Trophoblast cell (in vitro differentiated cells and primary cell): ENCODE data around the gene ACTR5.

Experiments
- DNase-seq, 2 donors: peaks; one replicate each; pipeline ENCODE4 v3.0.0-alpha.2; 2016
- H2AFZ ChIP-seq: 2 replicates; pipeline ENCODE4 v1.6.1; 2013; ENCODE audit warnings: low read length, moderate library complexity, mild to moderate bottlenecking; ENCODE audit not compliant: insufficient read depth, poor library complexity
- H2AK5ac ChIP-seq: 2 replicates; pipeline ENCODE4 v1.6.1; 2013; ENCODE audit warnings: mild to moderate bottlenecking, low read length
- H2BK120ac ChIP-seq: 2 replicates; pipeline ENCODE4 v1.6.1; 2013; ENCODE audit warnings: low read length, mild to moderate bottlenecking, moderate library complexity; ENCODE audit not compliant: insufficient read depth, poor library complexity
- H2BK12ac ChIP-seq: 2 replicates; pipeline ENCODE4 v1.6.1; 2013; ENCODE audit warnings: mild to moderate bottlenecking, low read length, moderate library complexity
- H2BK5ac ChIP-seq: 2 replicates; pipeline ENCODE4 v1.6.1; 2013; ENCODE audit warnings: low read length, low read depth, moderate library complexity, mild to moderate bottlenecking; ENCODE audit not compliant: poor library complexity
- H3K14ac ChIP-seq: 2 replicates; pipeline ENCODE4 v1.6.1; 2013; ENCODE audit warnings: mild to moderate bottlenecking, low read length
- H3K18ac ChIP-seq: 2 replicates; pipeline ENCODE4 v1.6.1; 2013; ENCODE audit warnings: mild to moderate bottlenecking, low read length
- H3K23ac ChIP-seq: 2 replicates; pipeline ENCODE4 v1.6.1; 2013; ENCODE audit warnings: low read length
- H3K27ac ChIP-seq: 2 replicates; pipeline ENCODE4 v1.5.1; 2013; ENCODE audit warnings: low read depth, mild to moderate bottlenecking, inconsistent platforms, low read length, moderate library complexity
- H3K27me3 ChIP-seq: 2 replicates; pipeline ENCODE4 v1.6.1; 2013; ENCODE audit warnings: inconsistent platforms, mild to moderate bottlenecking, low read length, moderate library complexity; ENCODE audit not compliant: insufficient read depth
- H3K36me3 ChIP-seq, 2 experiments: 1 replicate in 1 of 2; 2 replicates in 1 of 2; pipeline ENCODE4 v1.6.1; 2013; ENCODE audit warnings: low read length in 2 of 2, mild to moderate bottlenecking in 2 of 2, moderate library complexity in 1 of 2; ENCODE audit not compliant: insufficient read depth in 2 of 2, control insufficient read depth in 1 of 2
- H3K4ac ChIP-seq: 2 replicates; pipeline ENCODE4 v1.6.1; 2013; ENCODE audit warnings: low read depth, mild to moderate bottlenecking, low read length, moderate library complexity
- H3K4me1 ChIP-seq, 2 experiments: 1 replicate in 1 of 2; 2 replicates in 1 of 2; pipeline ENCODE4 v1.6.1; 2013; ENCODE audit warnings: low read length in 2 of 2, mild to moderate bottlenecking in 2 of 2, moderate library complexity in 1 of 2; ENCODE audit not compliant: insufficient read depth in 2 of 2, control insufficient read depth in 1 of 2
- H3K4me2 ChIP-seq: 2 replicates; pipeline ENCODE4 v1.6.1; 2013; ENCODE audit warnings: inconsistent platforms, mild to moderate bottlenecking, low read length, moderate library complexity
- H3K4me3 ChIP-seq: 2 replicates; pipeline ENCODE4 v1.5.1; 2013; ENCODE audit warnings: mild to moderate bottlenecking, low read depth, low read length, inconsistent platforms
- H3K79me1 ChIP-seq: one replicate; pipeline ENCODE4 v1.6.1; 2013; ENCODE audit warnings: low read length
- H3K79me2 ChIP-seq: 2 replicates; pipeline ENCODE4 v1.6.1; 2013; ENCODE audit warnings: low read length, mild to moderate bottlenecking; ENCODE audit not compliant: control insufficient read depth, insufficient read depth, poor library complexity
- H3K9ac ChIP-seq: 2 replicates; pipeline ENCODE4 v1.6.1; 2013; ENCODE audit warnings: mild to moderate bottlenecking, low read length
- H3K9me3 ChIP-seq: 2 replicates; pipeline ENCODE4 v1.6.1; 2013; ENCODE audit warnings: low read depth, mild to moderate bottlenecking, control low read depth, inconsistent platforms, low read length; ENCODE audit not compliant: insufficient read depth
- H4K12ac ChIP-seq: 2 replicates; pipeline ENCODE4 v1.6.1; 2013; ENCODE audit warnings: low read depth, mild to moderate bottlenecking, low read length, moderate library complexity
- H4K8ac ChIP-seq: 2 replicates; pipeline ENCODE4 v1.6.1; 2013; ENCODE audit warnings: low read depth, mild to moderate bottlenecking, low read length, moderate library complexity
- H4K91ac ChIP-seq: one replicate; pipeline ENCODE4 v1.6.1; 2013; ENCODE audit warnings: low read depth, mild to moderate bottlenecking, low read length, moderate library complexity
- WGBS: extraction: QIAGEN DNeasy Blood & Tissue Kit; methylation state at CpG from one replicate; pipeline ENCODE4 v1.1.7; 2013; ENCODE audit warnings: missing lambda C conversion rate; ENCODE audit not compliant: insufficient read length, insufficient coverage; ENCODE audit errors: extremely low coverage; 5-methylcytosine and 5-hydroxymethylcytosine counted together

ACTR5 gene

DNA sequence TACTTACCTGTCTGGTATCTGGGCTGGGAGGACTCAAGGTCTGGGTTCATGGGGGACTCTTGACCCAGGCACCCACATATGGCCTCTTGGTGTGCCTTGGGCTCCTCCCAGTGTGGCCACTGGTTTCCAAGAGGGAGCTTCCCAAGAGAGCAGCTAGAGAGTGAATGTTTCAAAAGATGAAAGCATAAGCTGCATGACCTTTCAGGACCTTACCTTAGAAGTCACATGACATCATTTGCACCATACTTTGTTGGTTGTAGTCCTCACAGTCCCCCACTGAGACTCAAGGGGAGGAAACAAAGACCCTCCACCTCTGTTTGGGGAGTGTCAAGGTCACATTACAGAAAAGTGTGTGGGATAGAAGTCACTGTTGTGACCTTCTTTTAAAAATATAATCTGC, 13.9 kb downstream of the ACTR5 start:
- no peak overlapping the region for H2BK5ac ChIP-seq
- H3K14ac ChIP-seq: no peak overlapping the region
- no peak overlapping the region for H3K23ac ChIP-seq
- H3K4ac ChIP-seq: no peak overlapping the region
- no peak overlapping the region for H4K91ac ChIP-seq
- no peak for DNase-seq
- H2AFZ ChIP-seq: no peak overlapping the region
- H4K12ac ChIP-seq: no peak overlapping the region
- H3K4me3 ChIP-seq: no peak overlapping the region
- no peak overlapping the region for H3K18ac ChIP-seq
- peaks cover 2 to 24% of the 10 kb centered on the region in 2 experiments for H3K36me3 ChIP-seq
- no peak overlapping the region for H3K27ac ChIP-seq
- no peak overlapping the region for H4K8ac ChIP-seq
- H3K9ac ChIP-seq: no peak overlapping the region
- no peak overlapping the region for H3K4me2 ChIP-seq
- H3K27me3 ChIP-seq: no peaks in the 10 kb centered on the region
- H3K79me1 ChIP-seq: no peaks in the 10 kb centered on the region
- no peak overlapping the region for H2BK12ac ChIP-seq
- H3K9me3 ChIP-seq: no peaks in the 10 kb centered on the region
- no peak overlapping the region for H2BK120ac ChIP-seq
- no peak overlapping the region for H2AK5ac ChIP-seq
- H3K79me2 ChIP-seq: no peaks in the 10 kb centered on the region
- peaks cover 3 to 4% of the 10 kb centered on the region in 2 experiments for H3K4me1 ChIP-seq

GRCh38 chr20:38763616-38764015, 15.4 kb downstream of the ACTR5 start:
- Histone ChIP-seq H3K27me3 (no peaks in the 10 kb centered on the region), H3K27ac (no peak overlapping the region), H3K4ac (no peak overlapping the region), H3K18ac (no peak overlapping the region), H4K12ac (no peak overlapping the region), H3K23ac (no peak overlapping the region), H2BK120ac (no peak overlapping the region), H3K9me3 (no peaks in the 10 kb centered on the region), H3K4me2 (no peak overlapping the region), H2AFZ (no peak overlapping the region), H3K14ac (no peak overlapping the region), H3K79me2 (no peaks in the 10 kb centered on the region), H3K4me3 (no peak overlapping the region), H4K8ac (no peak overlapping the region), H3K9ac (no peak overlapping the region), H2BK5ac (no peak overlapping the region), H3K79me1 (no peaks in the 10 kb centered on the region), H2AK5ac (no peak overlapping the region), H2BK12ac (no peak overlapping the region), H4K91ac (no peak overlapping the region), H3K4me1 (peaks cover 3 to 4% of the 10 kb centered on the region in 2 experiments), H3K36me3 (peaks cover 8 to 29% of the 10 kb centered on the region in 2 experiments)
- WGBS: no CpG with 5 or more reads among the region's 1 CpG
- DNase-seq: no peak

- H3K4ac ChIP-seq: no peak overlapping the region
These were observed 16.5 kb downstream of the ACTR5 start for GRCh38 chr20:38764567-38765318.

DNA sequence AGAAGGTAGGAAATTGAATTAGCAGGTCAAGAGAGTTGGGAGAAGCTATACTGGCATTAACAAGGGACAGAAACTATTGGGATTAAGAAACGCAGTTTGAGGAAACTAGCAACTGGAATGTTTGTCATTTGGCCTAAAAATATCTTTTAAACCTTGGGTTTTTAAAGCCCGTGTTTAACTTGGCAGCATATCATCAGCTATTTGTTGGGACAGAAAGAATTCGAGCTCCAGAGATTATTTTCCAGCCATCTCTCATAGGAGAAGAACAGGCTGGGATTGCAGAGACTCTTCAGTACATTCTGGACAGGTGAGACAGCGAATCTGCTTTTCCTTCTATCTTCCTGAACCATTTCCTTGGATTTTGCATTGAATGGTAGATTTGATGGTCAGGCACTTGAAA, 17.8 kb downstream of the ACTR5 start:
- no peak for DNase-seq
- Histone ChIP-seq H3K27ac (no peak overlapping the region), H3K4me2 (no peak overlapping the region), H2AK5ac (no peak overlapping the region), H3K79me2 (no peaks in the 10 kb centered on the region), H3K27me3 (no peaks in the 10 kb centered on the region), H3K4me3 (no peak overlapping the region), H4K12ac (no peak overlapping the region), H2BK12ac (no peak overlapping the region), H3K14ac (no peak overlapping the region), H3K36me3 (peaks cover 9 to 27% of the 10 kb centered on the region in 2 experiments), H2AFZ (no peak overlapping the region), H3K9ac (no peak overlapping the region), H2BK5ac (no peak overlapping the region), H3K79me1 (no peaks in the 10 kb centered on the region), H4K91ac (no peak overlapping the region), H3K9me3 (no peaks in the 10 kb centered on the region), H3K4ac (no peak overlapping the region), H3K23ac (no peak overlapping the region), H4K8ac (no peak overlapping the region), H3K18ac (no peak overlapping the region), H3K4me1 (peaks cover 3 to 4% of the 10 kb centered on the region in 2 experiments), H2BK120ac (no peak overlapping the region)
- WGBS: no CpG with 5 or more reads among the region's 4 CpGs

More at GRCh38 chr20:38764567-38765318, 16.5 kb downstream of the ACTR5 start:
- Histone ChIP-seq H2AFZ (no peak overlapping the region), H3K27ac (no peak overlapping the region), H3K18ac (no peak overlapping the region), H3K4me3 (no peak overlapping the region), H3K4me2 (no peak overlapping the region), H4K8ac (no peak overlapping the region), H3K9me3 (no peaks in the 10 kb centered on the region), H2AK5ac (no peak overlapping the region), H2BK120ac (no peak overlapping the region), H4K12ac (no peak overlapping the region), H2BK5ac (no peak overlapping the region), H2BK12ac (no peak overlapping the region), H3K79me2 (no peaks in the 10 kb centered on the region), H3K23ac (no peak overlapping the region), H3K14ac (no peak overlapping the region), H3K79me1 (no peaks in the 10 kb centered on the region), H3K36me3 (peaks cover 8 to 29% of the 10 kb centered on the region in 2 experiments), H3K27me3 (no peaks in the 10 kb centered on the region), H3K9ac (no peak overlapping the region), H3K4me1 (peaks cover 3 to 4% of the 10 kb centered on the region in 2 experiments), H4K91ac (no peak overlapping the region)
- no CpG with 5 or more reads among the region's 11 CpGs for WGBS
- DNase-seq: peak; percentile 42 to 43
